ENCODE measurements around the gene TBX15.
"Not testable (repeated sequence)": the region's sequence is repeated elsewhere in the genome, so short reads cannot be mapped to it uniquely, and the experiment has no call there.

Gene TBX15

DNA sequence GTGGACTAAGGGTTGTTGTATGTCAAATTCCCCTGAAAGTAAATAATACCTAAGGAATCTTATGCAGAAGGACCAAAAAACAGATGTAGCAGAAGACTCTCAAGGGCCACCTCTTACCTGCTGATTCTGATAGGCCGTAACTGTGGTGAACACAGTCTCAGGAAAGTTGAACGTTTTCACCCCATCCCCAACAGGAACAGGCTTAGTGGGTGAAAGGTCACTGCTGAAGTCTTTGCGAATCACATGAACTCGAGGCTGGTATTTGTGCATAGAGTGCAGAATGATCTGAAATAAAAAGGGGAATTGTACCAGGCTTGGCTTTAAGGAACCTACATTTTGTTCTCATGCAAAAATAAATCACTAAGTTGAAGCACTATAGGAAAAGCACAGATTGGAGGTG, 64.8 kb downstream of the TBX15 start:
- DNase-seq = no peak

DNA sequence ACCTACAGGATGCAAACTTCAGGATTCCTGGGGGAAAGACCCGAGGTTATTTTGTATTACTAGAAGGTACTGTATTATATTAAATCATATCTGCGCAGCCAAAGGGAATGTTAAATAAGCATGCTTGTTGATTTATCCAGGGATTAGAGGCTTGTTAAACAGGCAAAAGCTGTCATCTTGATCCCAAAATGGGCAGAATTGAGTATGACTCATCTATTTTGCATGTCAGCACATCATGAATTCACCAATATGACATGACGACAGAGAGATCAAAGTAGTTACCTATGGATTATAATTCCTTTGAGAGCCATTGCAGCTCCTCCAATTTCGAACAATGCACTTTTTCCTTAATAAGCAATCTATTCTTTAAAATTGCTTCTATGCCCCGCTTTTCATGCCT, 66.1 kb downstream of the TBX15 start:
- no peak for DNase-seq

- DNase-seq = no peak
These were observed 67.9 kb downstream of the TBX15 start for GRCh38 chr1:118920124-118920717.

DNA sequence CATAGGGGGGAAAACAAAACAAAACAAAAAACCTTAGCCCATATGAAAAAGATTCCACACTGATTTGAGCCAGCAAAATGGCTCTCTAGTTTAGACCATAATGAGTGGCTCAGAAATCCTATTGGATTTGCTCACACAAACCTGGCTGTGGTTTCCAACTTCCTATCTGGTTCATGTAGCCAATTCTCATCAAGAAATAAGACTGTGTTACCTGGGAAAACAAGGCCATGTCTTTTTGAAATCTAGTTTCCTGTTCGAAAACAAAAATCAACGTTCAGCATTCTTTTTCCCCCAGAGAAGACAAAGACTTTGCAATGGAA, 69.2 kb downstream of the TBX15 start:
- no peak for DNase-seq

- no peak for DNase-seq
These were observed 69.8 kb downstream of the TBX15 start for GRCh38 chr1:118918230-118918939.

DNA sequence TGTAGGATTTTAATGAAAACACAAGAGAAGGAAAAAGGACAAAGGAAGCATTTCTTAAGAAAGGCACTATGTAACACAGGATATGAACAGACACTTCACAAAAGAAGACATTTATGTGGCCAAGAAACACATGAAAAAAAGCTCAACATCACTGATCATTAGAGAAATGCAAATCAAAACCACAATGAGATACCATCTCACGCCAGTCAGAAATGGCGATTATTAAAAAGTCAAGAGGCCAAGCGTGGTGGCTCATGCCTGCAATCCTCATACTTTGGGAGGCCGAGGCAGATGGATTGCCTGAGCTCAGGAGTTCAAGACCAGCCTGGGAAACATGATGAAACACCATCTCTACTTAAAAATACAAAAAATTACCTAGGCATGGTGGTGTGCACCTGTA, 71.8 kb downstream of the TBX15 start:
- DNase-seq = not testable (repeated sequence)

DNA sequence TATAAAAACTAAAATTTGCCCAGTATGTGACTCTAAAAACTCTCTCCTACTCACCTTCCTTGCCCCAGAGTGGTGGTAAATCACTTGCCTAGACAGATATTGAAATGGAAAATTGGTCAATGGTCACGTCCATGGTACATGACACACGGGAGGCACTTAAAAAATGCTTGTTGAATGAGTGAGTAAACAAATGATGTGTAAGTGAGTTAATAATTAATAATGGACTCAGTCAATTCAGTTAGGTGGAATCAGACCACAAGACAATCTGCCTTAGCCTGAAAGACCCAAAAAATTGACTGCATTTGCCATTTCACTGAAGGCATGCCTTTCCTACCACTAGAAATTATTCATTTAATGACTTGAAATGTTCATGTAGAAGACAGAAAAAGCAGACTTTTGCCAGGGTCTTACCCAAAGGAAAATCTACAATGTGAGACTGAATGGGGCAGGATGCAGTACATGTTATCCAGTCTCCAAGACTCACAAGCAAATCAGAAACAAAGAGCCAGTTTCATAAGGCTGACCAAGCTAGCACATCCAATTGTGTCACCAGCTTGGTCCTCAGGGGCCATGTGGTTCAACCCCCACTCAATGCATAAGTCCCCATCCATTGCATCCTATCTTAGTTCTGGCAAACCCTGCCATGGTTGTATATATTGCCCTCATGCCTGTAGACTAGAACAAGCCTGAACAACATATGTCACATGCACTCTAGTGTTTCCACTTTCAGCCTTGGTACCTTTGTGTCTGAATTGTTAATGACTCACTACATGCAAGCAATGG, 73.6 kb downstream of the TBX15 start:
- no peak for DNase-seq

DNA sequence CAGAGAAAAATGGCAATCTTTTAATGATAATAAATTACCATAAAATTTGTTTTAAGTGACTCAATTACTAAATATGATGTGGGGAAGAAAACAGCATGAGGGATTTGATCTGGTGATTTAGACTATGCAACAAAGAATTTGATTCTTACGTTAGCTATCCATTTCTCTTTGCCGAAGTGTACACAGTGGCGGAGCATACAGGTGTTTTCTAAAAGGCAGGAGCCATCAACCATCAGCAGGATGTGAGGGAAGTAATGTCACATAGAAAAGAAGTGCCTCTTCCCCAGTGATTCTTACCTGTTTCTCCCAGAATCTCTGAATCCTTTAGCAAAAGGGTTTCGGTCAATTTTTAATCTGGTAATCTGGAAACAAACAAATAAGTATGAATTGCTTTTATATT, 74.3 kb downstream of the TBX15 start:
- DNase-seq = no peak

- DNase-seq = no peak
These were observed 75.6 kb downstream of the TBX15 start for GRCh38 chr1:118912574-118912973.

DNA sequence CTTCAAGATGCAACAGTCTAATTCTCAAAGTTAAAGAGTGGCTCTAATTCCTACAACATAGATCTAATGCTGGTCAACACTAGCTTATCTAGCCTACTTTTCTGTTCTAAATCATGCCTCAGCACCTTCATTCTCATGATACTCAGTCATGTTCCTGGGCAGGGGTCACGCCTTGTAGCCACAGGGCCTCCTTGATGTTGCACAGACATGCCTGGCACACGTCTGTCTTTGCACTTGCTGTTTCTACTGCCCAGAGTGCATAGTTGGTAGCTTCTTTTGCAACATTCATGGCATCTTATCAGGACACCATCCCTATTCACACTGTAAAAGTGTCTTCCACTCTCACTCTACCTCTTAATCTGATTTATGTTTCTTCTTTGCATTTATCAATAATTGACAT, 76.6 kb downstream of the TBX15 start:
- no peak for DNase-seq

GRCh38 chr1:118907466-118907865, 80.7 kb downstream of the TBX15 start:
- DNase-seq = no peak

DNA sequence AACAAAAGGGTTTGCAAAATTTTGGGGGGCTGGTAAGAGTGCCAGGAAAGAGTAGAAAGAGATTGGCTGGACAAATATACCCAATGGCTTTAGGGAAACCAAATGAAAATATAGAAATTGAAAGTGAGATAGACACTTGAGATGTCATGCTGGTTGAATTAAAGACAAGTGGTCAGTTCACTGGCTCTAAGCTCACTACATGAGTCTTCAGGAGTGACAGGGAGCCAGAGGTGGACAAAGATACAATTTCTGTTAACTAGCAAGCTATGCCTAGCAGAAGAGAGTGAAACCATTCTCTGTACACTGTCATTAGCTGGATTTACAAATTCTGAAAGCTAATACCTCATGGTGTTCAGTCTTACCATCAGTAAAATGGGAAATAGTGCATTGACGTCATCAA, 82.5 kb downstream of the TBX15 start:
- no peak for DNase-seq

- no peak for DNase-seq
These were observed 82.9 kb downstream of the TBX15 start for GRCh38 chr1:118905196-118905595.

DNA sequence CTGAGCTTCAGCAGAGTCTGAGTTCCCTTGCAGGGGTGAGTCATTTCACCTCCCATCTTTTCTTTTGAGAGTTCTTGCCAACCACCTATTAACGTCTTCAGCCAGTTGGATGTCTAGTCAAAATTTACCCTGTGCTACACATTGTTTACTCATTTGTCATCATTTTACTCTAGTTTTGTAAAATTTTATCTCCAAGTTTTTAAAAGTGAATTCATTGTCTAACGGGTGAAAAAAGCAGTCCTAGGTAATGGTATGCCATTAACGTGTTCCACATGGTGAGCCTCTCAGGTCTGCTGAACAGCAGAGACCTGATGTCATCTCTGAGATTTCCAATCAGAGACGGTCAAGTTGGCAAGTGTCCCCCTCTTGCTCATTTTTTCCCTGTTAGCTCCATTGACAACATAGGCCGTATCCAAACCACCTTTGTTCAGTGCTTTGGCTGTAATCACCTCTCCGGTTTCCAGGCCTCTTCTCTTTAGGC, 85.4 kb downstream of the TBX15 start:
- DNase-seq = no peak

GRCh38 chr1:118902299-118902698, 85.8 kb downstream of the TBX15 start:
- no peak for DNase-seq

DNA sequence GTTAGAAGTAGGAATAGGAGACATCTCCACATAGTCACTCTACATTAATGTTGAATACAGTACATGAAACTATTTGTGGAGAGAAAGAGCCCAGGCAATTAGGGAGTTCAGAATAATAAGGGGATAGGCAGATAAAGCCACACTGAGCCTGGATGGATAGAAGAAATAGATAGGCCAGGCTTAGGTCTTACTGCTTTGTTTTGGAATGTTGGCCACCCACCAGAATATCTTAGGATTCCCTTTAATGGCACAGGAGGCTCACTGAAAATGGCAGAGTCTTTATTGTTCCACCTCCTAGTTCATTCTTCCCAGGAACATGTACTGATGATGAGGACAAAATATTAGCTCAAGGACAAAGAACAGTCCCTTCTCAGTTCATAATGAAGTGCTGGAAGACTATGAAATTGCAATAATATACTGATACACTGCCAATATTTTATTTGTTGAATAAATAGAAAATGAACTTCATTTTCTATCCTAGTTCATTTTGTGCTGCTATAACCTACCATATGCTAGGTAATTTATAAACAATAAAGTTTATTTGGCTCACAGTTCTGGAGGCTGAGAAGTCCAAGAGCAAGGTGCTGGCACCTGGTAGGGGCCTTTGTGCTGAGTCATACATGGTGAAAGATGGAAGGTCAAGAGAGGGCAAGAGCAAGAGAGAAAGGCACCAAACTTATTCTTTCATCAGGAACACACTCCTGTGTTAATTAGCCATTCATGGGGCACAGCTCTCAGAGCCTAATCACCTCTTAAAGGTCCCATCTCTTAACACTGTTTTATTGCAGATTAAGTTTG, 87.3 kb downstream of the TBX15 start:
- DNase-seq = no peak

- no peak for DNase-seq
These were observed 88.8 kb downstream of the TBX15 start for GRCh38 chr1:118899340-118899739.

DNA sequence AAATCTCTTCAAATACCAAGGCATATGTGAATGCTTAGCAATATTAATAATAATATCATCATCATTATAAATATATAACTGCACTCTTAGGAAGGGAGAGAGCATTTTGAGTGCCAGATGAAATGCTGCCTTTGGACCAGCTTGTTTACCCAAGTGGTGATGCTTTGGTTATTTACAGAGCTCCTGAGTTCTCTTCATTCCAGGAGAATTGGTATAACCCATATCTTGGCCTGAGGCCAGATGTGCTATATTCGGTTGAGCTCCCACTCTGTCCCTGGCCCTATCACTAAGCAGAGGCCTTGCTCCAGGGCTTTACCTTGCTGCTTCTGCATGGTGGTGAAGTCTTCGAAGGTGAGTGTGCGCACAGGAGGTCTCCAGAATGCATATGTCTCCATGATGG, 89.4 kb downstream of the TBX15 start:
- DNase-seq = no peak

DNA sequence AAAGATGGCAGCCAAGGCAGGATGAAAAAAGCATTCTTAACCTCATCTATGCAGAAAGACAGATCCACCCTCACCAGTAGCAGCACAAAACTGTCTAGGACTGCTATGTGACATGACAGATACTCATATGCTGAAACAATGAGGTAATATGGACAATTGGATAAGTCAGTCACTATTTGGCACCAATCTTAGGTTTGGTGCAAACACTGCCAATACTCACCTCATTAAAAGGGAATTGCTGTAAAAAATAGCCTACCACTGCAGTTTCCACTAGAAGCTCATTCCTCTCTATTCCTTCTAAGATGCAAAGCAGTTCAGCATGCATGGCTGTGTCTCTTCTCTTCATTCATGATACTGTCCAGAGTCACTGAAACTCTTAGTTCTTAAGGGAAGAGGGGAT, 91.7 kb downstream of the TBX15 start:
- DNase-seq = no peak

- no peak for DNase-seq
These were observed 93.3 kb downstream of the TBX15 start for GRCh38 chr1:118894836-118895235.

- no peak for DNase-seq
These were observed 97.2 kb downstream of the TBX15 start for GRCh38 chr1:118890851-118891384.

DNA sequence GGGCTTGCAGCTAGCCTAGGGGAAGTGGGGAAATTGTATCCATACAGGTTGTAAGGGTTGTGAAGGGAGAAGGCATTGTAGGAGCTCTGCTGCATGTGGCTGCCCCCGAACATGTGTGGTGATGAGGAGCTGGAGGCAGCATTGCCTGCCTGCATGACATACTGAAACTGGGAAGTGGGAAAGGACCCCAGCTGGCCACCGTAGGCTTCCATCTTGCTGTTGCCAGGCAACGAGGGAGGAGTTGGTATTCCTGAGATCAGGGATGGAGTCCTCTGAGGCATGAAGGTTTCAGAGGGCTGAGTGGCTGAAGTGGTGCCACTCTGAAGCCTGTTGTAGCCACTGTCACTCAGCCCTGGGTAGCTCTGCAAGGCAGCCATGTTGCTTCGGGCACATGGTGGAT, 103.2 kb downstream of the TBX15 start:
- DNase-seq = no peak

- no peak for DNase-seq
These were observed 106.4 kb downstream of the TBX15 start for GRCh38 chr1:118881751-118882150.

Data from SW 1271 (cell line).